HG03378 (cell line): ENCODE results near the gene PLXNA2.

Experiments used
- ATAC-seq: cut with Tn5 transposase; IDR thresholded peaks from one replicate; pipeline ENCODE4 v1.9.1; 2021; ENCODE audit warnings: mild to moderate bottlenecking, moderate library complexity; ENCODE audit not compliant: unreplicated experiment

The PLXNA2 gene

DNA sequence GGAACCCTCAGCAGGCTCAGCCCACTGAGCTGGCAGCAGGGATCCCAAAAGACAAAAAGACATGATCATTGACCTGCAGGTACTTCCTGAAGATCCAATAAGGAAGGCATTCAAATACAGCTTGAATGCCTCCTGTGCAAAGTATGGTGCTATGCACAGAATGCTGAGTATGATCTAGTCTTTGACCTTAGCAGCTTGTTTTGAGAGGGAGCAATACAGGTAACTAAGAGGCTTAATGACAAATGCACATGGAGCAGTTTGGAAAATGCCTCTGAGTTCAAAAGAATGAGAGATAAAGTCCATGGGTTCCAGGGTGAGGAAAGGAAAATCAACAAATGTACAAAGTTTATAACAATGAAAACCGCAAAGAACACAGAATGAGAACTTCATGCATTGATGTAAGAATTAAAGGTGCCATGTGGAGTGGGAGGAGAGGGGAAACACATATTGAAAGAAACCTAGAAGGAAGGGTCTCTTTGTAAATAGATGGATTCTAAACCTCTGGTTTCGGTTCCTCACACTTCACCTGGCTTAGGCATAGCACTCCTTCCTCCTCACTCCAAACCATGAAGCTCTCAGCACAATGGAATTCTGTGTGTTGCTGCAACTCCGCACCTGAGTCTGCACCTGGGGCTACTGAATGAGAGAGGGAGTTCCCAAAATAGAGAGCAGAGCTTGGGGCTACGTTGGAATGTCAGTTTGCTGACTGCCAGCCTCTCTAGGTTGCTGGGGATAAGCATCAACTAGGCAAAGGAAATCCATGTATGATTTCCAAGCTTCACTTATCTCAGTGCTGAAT, 77.6 kb downstream of the PLXNA2 start:
- no peak for ATAC-seq

DNA sequence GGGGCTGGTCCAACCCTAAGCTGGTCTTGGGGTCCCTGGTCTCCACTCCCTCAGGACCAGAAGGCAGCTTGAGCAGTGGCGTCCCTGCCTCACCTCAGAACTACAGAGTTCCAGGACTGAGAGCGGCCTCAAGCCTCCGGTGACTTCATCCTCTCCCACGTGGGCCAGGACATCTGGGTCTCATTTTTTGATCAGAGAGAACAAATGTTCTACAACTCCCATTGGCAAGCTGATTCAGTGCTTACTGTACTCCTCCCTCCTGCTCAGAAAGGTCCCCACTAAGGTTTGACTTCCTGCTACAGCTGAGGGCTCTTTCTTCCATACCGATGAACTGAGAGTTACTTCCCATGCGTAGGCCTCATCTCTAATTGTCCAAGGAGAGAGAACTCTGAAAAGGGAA, 78.5 kb downstream of the PLXNA2 start:
- ATAC-seq = no peak

DNA sequence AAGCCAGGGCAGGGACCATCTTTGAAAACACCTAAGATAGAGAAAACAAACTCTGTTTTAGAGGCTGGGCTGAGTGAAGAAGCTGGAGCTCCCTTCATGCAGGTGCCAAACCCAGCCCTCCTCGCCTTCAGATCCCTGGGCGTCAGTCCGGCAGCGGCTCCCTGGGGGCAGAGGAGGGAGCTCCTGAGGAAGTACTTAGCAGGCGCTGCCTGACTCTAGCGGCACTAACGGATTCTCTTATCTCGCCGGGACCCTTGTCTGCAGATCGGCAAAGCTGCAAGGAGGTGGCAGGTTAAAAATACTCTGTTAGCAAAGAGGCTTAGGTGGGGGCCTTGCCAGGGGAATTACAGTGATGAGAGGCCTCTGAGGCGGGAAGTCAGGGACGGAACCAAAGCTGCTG, 79.6 kb downstream of the PLXNA2 start:
- ATAC-seq = no peak

DNA sequence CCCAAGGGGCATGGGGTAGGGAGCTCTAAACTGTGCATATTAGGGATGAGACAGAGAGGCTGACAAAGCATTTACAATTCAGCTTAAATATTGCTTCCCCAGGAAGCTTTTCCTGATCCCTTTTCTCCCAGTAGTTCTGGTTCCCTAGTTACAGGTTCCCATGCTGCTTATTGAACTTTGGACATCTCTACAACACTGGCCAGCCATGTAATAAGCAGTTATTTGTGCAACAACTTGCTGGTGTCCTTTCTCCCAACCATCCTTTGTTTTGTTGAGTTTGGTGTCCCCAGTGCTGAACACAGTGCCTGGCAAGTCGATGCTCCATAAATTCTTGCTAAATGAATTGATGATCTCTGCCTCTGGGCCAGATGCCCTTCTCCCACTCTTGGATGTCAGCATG, 80.6 kb downstream of the PLXNA2 start:
- no peak for ATAC-seq

DNA sequence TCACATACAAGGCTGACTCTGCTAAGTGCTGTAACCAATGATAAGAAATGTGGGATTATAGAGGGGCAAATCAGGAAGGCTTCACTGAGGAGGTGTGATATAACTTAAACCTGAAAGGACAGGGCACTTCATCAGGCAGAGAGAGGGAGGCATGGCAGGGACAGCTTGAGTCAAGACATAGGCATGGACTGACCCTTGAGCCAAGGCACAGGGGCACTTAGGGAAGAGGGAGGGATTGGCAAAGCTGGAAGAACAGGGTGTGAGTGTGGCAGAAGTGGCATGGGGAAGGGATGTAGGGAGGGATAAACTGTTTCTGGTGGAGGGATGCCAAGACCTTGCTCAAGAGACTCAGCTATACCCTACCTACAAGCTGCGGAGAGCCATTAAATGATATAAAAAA, 81.3 kb downstream of the PLXNA2 start:
- no peak for ATAC-seq

DNA sequence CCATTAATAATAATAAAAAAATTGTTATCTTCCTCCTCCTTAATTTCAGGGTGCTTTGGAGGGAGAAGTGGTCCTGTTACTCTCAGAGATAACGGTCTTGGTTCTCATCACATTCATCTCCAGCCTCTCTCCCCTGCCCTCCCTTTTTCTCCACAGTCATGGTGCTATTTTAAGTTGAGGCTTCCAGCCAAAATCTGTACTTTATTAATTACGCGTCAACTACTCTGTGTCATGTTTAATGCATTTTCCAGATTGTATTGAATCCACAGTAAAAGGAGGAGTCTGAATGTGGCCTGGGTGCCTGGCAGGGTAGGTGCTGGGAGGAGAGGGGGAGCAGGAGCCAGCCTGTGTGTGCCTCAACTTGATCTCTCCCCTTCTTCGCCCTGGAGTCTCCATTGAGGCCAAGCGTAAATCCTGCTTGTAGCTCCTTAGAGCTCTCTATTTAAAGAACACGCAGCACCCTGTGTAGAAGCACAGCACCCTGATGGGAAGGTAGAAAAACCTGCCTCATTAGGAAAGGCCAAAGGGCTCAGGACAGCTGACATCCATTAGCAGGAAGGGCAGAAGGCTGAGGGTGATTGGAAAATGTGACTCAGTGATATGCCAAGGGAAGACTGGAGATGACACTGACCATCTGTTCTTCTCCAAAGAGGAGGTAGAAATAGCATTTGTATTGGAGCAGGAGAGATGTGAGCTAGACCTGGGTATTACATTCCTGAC, 82.4 kb downstream of the PLXNA2 start:
- no peak for ATAC-seq

DNA sequence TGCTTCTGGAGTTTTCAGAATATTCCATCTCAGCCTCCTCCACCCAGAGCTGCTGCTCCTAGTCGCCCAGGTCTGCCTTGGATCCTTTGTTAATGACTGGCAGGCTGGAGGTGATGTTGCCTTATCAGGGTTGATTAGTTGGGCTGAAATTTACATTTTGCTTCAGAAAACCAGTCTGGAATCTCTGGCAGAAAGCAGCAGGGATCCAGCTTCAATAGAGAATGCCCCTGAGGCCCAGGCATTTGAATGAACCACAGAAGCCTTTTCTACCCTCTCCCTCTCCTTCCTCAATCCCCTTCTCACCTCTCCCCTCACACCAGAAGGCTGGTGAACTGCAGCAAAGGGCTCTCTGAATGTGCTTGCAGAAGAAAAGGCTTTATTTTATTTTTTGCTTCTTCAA, 83.2 kb downstream of the PLXNA2 start:
- no peak for ATAC-seq

DNA sequence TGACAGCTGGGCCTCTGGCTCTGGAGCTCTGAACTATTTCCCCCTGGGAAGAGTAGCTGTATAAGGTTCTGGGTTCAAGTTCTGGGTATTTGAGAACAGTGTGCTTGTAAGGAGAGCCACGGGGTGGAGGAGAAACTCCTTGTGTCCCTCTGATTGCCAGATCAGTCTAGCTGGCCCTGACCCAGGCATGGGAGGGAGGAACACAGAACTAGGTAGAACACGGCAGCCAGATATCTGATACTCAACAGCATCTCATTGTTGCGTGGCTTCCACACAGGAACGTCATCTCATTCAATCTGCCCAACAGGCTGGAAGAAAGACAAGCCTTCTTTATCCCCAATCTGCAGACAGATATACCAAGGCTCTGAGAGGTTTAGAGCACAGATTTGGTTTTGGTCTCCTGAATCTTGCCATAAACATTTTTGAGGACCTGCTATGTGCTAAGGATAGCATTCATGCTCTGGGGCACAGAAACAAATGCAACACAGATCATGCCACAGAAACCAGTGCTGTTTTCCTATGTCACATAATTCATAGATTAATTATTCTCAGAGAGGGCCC, 83.8 kb downstream of the PLXNA2 start:
- no peak for ATAC-seq

DNA sequence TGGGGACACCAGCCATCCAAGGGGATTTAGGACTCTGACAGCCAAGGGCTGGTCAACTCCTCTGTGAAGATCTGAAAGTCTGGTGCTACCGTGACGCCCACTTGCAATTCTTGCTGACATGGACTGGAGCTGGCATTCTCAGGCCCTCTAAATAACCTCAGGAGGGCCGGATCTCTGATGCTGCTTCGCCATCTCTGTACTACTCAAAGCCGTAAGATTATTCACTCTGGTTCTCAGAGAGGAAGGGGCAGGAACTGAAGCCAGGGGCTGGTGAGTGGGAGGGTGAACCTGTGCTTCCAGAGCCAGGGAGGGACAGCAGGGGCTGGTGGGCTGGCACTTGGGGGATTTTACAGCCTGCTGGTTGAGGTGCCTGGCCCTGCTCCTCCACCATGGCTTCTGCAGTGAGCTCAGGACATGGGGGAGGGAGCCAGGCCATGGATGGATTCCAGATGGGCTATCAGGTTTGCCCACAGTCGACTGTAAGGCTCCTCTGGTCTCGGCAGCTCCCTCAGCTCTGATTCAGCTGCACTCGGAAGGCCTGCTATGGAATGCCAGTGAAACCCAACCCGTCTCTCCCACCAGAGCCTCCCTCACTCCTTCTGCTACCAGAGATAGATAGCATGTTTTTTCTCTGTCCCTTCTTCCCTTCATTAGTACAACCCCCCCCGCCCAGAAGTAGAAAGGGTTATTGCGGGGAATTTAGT, 84.5 kb downstream of the PLXNA2 start:
- ATAC-seq = no peak

DNA sequence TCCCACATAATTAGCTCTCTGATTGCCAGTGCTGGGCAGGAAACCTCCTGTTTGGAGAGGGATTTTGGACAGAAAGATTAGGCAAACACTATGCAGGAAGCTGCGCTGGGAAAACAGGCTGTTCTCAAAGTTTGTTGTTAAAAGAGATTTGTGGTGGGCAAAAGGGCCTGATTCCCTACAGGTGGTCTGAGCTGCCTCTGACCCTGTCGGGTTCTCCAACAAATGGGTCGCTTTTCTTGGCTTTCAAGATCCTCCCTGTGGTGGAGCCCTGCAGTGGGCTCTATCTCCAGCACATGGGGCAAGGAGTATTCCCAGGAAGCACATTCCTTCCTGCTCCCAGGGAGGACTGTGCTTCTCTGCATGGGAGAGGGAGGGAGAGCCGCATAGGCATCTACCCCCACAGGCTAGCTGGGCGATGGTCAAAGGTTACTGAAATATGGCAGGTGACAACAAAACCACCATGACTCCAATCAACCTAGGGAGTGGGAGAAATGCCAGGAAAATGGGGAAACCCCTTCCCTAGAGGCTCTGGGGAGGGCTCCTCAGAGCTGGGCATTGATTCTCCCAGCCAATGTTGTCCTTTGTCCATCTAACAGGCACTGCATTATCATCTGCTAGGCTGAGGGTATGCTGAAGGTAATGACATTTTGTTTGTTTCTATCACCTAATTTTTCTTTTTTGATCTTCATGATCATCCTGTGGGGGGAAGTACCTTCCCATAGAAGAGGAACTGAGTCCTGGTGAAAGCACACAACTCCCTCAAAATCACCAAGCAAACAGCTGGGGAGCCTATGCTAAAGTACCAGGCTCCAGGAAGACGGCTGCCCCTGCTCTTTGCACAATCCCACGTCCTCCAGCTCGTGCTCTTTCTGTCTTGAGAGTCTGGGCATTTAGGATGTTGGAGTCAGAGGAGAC, 85.3 kb downstream of the PLXNA2 start:
- no peak for ATAC-seq

DNA sequence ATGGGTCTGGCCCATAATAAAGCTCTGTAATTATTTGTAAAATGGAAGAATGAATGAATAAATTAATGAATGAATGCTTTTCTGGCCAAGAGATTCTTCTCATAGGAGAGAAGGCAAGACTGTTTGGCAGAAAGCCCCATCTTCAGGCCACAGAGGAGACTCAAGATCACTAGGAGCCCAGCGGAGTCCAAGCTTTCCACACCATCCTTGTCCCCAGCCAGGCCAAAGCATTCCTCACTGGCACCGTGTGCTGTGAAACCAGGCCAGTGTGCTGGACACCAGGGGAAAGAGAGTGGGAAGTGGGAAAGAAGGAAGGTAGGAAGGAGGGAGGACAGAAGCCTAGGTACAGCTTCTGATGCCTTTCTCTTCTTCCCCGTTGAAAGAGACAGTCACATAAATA, 86.4 kb downstream of the PLXNA2 start:
- no peak for ATAC-seq

DNA sequence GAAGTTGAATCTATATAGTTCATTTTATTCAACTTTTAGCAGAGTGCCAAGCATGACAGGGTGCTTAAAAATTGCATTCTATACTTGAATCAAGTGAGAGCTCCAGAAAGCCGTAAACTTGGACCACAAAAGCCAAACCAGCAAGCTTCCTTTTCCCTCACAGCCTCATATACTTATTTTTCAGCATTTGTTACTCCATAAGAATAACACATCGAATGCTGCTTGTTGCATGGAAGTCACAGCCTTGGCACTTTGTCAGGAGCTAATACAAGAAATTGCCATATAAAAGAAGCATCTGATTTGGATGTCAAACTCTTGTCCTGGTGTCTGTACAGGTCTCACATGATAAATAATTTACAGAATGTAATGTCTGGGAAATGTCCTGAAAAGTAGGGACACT, 87.4 kb downstream of the PLXNA2 start:
- no peak for ATAC-seq

DNA sequence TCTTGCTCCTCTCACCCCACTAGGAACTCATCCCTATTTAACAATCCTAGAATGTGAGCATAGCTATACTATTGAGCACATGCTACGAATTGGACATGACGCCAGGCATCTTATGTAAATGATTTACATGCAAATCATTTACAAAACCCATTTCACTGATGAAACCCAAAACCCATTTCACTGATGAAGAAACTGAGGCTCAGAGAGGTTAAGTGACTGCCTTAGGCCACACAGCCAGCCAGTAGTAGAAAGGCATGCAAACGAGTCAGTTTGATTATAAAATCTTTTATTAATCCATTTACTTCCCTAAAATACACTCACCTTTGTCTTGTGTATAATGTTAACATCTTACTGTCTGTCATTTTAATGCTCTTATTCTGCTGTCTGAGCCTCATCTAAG, 87.9 kb downstream of the PLXNA2 start:
- ATAC-seq = no peak

DNA sequence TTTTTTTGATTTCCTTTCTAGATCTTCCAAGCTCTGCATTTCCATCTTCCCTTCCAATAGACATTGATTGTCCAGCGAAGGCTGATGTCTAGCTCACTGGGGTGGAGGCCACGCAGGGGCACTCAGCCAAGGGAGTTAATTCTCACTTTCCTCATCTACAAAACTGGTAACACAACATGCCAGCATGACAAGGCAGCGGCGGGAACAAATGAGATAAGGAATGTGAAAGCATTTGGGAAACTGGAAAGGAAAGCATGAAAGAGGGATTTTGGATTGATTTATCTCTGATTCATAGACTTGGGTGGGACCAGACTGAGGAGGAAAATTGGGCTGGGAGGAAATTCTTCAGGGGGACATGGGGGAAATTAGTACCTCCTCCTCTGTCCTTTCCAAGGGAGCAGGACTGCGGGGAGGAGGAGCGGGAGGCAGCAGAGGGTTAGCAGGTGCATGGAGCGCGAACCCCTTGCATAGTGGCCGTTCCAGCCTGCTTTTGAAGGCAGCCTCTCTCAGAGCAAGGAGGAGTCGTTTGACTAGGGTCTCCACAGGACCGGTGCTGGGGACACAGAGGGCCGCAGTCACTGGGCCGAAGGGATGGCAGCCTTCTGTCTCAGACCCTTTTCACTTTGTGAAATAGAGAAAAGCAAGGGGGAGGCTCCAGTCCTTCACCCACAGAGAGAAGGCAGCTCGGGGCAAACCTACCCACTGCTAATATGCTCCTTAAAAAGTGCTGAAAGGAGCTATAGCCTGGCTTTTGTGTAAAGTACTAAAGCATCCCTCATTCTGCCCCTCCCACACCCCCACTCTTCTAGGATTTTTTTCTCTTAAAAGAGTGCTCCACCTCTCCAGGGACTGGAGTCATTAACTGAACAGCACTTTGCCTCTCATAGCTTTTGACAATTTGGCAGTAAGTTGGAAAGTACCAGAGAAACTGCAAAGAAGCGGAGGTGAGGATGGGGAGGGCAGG, 89.2 kb downstream of the PLXNA2 start:
- ATAC-seq = no peak

DNA sequence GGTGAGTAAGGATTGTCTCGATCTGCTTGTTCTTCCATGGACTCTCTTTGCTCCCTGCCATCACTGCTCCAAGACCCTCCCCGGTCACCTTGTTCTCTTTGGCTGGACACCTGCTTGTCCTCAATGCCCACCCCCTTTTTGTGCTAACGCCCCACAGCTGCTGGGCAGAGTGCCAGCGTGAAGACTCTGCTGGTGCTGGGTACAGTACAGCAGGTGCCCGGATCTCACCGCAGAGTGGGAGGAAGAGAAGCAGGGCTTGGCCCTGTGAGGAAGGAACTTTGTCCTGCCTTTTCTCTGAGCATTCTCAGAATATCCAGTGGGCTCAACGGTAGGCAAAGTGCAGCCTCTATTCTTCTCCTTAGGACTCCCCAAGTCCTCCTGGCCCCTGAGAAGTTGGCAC, 90.1 kb downstream of the PLXNA2 start:
- no peak for ATAC-seq

DNA sequence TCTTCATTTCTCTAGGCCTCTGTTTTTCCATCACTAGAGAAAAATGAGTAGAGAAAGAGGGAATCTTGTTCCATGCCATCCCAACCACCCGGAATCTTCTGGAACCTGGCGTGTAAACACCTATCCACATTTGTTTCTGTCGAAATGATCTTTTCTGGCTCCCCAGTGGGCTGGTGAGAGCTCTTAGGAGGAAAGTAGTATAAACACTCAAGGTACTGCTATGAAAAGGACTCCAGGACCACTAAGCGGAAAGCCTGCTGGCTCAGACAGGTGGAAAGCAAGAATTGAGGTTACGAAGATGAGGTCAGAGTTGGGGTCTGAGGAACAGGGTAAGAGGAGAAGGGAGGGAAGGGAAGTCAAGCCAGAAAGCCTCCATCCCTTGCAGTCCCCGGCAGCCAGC, 90.8 kb downstream of the PLXNA2 start:
- no peak for ATAC-seq

DNA sequence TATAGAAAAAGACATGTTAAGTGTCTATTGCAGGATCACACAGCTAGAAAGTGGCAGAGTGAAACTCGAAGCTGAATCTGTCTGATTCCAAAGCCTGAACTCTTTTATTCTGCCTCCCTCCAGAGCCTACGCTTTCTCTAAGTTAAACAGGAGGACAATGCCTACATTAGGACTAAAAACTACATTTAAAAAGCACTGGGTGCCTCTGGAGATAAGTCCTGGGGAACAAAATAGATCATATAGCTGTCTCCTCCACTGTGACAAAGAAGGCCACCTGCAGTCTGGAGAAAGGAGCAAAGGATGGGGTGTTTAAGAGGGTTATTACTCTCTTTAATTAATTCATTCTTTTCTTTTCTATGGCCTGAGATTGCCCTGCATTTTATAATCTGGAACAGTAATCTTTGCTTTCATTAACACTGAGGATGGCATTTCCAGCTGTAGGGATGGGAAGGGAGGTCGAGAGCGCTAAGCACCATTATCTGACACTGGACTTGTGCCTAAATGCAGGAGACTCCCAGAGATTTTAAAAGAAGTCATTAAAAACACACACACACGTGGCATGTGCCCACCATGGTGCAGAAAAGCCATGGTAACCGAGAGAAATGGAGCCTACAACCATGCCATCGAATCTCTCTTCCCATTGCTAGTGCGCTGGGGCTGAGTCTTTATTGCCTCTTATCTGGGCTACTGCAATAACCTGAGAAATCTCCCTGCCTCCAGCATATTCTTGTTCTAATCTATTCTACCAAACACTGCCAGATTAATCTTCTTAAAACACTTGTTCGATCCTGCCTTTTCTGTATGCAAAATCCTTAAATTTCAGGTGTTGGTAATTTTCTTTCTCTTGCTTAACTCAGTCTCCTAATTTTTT, 92.2 kb downstream of the PLXNA2 start:
- no peak for ATAC-seq

DNA sequence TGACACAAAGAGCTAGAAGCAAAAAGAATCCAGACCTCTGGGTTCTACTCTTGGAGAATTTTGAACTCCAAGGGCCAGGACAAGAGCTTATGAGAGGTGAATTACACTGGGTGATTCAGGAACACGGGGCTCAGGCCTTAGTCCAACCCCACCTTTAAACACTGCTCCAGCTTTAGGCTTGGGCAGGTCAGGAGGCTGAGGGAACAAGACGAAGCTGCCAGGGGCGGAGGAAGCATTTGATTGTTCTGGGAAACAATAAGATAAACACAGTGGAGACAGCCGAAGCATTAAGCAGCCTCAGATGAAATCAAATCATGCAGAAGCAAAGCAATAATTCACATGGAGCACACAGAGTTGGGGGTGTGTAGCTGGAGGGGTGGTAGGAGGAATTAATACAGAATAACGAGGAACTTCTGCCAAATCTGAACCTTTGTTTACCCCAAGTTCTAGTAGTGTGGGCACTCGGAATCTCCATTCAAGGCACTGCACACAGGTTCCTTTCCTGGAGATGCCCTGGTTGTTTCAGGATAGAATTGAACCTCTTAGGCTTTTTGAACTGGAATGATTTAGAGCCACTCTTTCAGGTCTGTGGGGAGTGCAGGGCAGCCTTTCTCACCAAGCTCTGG, 93.2 kb downstream of the PLXNA2 start:
- no peak for ATAC-seq
